Measurements from ENCODE around the gene RRP8.
A peak's percentile ranks its signal among the peaks of the same experiment; 100 is the strongest.

The RRP8 gene

DNA sequence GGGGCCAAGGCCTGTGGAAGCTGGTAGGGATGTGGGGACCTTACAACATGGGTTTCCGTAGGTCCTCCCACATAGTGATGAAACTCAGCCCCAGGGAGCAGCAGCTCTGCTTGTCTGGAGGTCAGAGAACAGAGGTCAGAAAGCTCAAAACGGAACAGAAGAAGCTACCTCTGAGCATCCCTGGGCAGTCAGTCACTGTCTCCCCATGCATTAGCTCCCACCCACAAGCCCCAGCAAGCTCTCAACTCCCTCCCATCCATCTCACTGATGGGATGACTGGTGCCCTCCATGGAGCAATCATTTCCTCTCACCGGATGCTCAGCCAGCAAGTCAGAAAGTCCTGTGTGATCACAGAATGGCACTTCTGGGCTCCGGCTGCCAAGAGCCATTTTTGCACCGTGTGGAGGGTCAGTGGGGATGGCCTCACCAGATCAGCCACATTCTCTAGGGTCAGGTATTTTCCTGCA lies 13.9 kb upstream of the RRP8 start:
- DNase-seq (ENCODE audit: low read depth): peak; percentile 52

DNA sequence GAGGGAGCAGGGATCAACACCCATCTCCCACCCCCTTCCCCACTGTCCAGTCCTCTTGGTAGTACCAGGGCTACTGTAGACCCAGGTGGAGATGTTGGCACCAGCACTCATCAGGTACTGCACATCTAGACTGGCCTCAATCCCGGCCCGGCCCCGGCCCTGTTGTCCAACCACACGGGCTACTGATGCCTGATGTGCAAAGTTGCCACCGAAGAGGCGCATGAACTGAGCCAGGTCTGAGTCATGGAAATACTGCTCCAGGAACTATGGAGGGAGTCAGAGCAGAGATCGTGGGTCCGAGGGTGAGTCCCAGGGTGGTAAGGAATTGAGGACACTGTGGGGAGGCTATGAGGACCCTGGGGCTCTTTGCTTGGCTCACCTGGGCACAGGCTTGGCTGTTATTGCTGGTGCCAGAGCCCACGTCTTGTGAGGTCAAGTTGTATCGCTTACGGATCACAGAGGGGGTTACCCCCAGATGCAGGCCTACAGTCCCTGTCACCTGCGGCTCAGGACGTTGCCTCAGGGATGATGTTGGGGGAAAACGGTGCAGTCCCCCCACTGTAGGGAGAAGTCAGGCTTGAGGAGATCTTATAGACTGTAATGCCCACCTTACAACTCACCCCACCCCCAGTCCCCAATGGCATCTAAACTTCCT lies 13.3 kb upstream of the RRP8 start:
- DNase-seq (ENCODE audit: low read depth): no peak

- DNase-seq (ENCODE audit: low read depth): peak; percentile 52
These were observed 12.6 kb upstream of the RRP8 start for GRCh38 chr11:6615882-6616585.

DNA sequence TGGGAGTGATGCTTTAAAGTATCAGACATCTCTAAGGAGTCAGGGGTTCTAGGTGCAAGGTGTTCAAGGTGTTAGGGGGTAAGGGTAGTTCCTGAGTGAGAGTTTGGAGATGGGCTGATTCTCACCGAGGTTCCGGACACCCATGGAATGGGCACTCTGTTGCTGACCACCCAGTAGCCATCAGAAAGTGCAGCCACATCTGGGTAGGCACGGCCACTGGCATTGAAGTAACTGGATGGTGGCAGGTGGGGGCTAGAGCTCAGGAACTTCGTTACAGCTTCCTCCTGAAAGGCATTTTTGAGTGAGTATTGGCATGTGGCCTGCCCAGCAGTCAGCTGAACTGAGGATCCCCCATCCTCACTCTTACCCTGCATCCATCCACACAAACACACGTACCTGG lies 11.6 kb upstream of the RRP8 start:
- DNase-seq (ENCODE audit: low read depth): no peak

DNA sequence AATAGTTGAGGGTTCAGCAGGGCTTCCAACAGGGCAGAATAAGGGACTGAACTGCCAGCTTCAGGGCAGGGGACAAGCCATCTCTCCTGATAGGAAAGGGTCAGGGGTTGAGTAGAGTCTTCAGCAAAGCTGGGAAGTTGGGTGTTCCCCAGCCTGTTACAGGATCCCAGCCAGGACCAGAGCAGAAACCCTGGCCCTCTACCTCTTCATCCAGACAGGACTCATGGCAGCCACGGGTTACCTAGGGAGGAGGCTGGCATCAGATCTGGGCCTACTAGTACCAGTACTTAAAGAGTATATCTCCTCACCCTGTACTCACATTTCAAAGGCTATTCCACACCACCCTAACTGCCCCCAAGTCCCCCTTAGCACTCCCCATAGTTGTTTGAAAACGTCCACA lies 11.0 kb upstream of the RRP8 start:
- no peak for DNase-seq (ENCODE audit: low read depth)

- no peak for DNase-seq (ENCODE audit: low read depth)
These were observed 10.1 kb upstream of the RRP8 start for GRCh38 chr11:6613496-6613895.

- peak; percentile 97 for DNase-seq (ENCODE audit: low read depth)
These were observed 9.0 kb upstream of the RRP8 start, which contains the start of gene TAF10 for GRCh38 chr11:6612213-6613041. Gene TAF10, minus strand, starts transcription at chr11:6612216. Its CDS starts 27 bp downstream, at chr11:6612189.

- no peak for DNase-seq (ENCODE audit: low read depth)
These were observed 8.5 kb upstream of the RRP8 start for GRCh38 chr11:6611963-6612212.

DNA sequence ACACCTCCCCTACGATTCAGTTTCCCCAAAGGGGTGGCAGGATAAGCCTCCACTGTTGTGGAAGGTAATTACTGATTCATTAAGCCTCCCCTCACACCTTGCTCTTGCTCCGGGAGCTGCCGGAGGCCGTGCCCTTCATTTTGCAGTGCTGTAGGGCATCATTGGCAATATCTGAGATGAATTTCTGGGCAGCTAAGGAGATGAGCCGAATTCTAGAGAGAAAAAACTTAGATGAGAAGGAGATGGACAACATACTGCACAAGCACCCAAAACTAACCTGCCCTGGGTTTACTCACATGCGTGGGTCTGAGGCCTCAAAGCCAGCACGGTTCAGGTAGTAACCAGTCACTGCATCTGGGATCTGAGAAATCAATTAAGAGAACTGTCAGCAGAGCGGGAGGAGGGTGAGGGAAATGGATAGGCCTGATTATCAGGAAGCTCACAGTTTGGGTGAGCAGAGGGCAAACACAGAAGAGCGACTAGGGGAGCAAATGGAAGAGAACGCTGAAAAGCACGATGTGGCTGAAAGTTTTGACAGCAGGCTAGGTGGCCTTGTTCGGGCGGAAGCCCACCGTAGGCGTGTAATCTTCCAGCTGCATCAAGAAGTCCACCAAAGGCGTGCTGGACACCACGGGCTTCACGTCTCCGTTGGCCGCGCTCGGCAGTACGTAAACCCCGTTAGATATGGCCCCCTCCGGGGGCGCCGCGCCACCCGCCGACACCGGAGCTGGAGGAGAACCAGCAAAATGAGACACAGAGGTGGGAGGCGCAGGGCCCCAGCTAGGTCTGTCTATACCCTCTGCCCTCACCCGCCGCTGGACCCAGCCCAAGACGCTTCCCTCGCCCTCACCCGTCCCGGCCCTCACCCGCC lies 7.9 kb upstream of the RRP8 start:
- peak; percentile 41 for DNase-seq (ENCODE audit: low read depth)

GRCh38 chr11:6610591-6610990 lies 7.2 kb upstream of the RRP8 start:
- no peak for DNase-seq (ENCODE audit: low read depth)

DNA sequence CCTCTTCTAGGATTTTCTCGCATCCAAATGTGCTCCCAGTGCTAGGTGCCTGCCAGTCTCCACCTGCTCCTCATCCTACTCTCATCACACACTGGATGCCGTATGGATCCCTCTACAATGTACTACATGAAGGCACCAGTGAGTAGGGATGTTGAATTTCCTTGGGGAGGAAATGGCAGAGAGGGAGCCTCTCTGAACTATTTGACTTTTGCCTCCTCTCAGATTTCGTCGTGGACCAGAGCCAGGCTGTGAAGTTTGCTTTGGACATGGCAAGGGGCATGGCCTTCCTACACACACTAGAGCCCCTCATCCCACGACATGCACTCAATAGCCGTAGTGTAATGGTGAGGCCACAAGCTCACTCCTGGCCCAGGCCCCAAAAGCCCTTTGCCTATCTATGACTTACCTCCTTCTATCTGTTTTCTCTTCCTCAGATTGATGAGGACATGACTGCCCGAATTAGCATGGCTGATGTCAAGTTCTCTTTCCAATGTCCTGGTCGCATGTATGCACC lies 6.1 kb upstream of the RRP8 start:
- DNase-seq (ENCODE audit: low read depth): no peak

GRCh38 chr11:6608726-6609501 lies 5.5 kb upstream of the RRP8 start:
- DNase-seq (ENCODE audit: low read depth): no peak

DNA sequence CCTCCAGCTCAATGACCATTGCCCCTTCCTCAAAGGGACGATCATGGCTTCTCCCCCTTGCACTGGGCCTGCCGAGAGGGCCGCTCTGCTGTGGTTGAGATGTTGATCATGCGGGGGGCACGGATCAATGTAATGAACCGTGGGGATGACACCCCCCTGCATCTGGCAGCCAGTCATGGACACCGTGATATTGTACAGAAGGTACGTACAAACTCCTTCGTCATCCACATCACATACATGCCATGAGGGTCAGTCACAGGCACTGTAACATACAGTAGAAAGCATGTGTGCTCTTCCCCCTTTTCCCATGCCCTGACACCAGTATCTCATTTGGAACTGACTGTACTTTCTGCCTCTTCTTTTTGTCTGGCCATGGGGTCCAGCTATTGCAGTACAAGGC lies 4.6 kb upstream of the RRP8 start:
- no peak for DNase-seq (ENCODE audit: low read depth)

DNA sequence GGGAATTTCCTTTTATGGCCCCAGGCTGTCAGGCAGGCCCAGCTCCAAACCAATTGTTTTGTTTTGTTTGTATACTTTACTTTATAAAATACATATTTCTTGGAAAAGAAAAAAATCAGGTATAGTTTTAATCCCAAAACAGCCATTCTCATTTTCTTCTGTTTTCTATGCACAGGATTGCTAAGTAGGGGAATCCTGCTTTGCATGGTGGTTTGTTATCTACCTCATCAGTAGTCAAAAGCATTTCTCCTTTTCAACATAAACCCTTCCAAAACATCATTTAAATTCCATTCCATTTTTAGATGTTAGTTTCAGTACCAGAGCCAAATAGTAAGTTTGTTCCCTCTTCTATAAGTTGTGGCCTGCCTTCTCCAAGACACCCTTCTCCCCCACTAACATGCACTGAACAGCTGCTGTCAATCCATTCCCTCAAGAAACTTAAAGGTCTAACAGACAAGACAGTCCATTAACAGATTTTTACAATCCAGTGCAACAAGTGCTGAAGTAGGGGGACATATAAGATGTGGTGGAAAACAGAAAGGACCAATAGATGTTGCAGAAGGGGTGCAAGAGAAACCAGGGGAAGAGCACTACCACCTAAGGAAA lies 3.9 kb upstream of the RRP8 start:
- DNase-seq (ENCODE audit: low read depth): no peak

DNA sequence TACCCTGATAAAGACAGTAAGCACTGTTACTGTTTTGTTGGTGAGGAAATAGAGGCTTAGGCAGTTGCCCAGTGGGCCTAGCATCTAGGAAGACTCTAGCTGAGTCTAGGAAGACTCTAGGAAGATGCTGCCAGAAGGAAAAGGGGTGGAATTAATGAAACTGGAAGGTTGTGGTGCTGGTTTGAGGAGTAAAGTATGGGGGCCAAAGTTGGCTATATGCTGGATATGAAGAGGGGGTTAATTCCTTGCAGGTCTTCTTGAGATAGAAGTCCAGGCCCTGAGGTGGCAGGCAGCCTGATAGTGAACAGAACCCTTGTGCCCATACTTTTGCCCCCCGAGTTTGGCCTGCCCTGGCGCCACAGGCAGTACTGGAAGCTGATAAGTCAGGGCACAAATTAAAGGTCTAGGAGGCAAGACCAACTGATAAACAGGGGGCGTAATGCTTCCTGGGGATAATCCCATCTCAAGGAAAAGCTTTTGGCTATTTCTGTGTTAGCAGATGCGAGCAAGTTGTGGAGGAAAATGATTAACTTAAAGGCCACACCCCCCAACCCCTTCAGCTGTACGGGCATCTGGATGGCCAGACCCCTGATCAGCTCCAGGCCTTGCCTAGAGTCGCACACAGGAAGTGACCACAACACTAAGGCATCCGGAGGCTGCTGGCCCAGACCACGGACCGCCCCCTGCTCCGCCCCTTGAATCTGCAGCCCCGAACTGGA lies 3.2 kb upstream of the RRP8 start:
- peak; percentile 96 for DNase-seq (ENCODE audit: low read depth)

- DNase-seq (ENCODE audit: low read depth): no peak
These were observed 1.4 kb upstream of the RRP8 start for GRCh38 chr11:6604790-6605189.

DNA sequence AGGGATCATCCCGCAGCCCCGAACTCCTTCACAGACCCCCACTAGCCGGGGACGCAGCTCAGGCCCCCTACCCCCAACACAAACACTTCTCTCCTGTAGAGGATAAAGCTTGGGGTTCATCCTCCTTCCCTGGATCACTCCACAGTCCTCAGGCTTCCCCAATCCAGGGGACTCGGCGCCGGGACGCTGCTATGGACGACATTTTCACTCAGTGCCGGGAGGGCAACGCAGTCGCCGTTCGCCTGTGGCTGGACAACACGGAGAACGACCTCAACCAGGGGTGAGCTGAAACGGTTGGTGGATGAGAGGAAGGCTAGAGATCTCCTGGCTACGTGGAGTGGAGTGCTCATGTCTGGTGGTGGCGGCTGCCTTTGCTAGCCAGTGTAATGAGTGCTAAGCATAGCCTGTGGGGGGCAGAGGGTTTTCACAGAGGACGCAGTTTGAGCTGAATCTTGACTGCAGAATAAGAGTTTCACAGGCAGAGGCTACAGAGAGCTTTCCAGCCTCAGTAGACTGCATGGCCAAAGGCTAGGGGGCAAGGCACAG lies 738 bp upstream of the RRP8 start:
- DNase-seq (ENCODE audit: low read depth): peak; percentile 76

DNA sequence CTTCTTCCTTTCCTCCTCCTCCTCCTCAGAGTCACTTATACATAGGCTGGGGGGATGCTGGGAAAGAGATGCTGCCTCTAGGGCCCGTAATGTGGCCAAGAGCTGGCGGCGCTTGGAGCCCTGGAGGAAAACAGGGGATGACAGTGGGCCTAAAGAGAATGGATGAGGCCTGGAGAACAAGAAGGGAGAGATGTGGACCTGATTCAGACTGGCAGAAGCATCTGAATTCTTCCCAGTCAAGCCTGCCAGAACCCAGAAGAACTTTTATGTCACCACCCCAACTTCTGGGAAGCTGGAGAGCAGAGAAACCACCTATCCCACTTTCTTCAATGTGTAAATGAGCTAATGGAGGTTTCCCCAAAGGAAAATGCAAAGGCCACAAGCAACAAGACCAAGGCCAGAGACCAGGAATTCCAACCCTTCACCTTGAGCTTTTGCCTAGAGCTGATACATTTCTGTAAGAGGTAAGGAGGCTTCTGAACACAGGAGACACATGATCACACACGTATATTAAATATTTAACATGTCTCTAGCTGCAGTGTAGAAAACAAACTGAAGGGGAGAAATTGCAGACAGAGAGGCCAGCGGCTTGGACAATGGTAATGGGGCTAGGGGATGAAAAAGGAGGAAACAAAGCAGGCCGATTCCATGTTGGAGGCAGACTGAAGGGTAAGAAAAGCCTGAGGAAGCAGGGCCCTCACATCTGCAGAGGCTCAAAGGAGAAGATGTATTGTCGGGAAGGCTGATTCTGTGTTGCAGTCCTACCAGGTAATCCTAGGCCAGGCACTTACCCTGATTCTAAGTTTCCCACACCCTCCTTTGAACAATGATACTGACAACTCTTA lies 1.1 kb downstream of the RRP8 start:
- no peak for DNase-seq (ENCODE audit: low read depth)

DNA sequence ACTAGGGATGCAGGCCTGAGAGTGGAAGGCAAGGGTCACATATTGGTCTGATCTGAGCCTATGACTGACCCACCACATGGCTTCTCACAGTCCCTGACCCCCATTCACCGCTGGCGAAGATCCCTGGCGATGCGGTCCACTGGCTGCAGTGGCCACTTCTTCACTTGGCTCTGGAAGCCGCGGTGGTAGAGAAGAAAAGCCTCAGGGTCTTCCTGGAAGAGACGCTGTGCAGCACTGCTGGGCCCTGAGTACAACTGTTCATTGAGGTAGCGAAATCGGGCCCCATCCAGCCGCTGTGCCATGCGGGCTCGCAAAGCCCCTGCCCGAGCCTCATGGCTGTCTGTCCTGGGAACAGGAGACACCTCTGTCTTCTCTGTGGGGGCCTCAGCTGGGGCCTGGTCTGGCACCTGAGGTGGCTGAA lies 2.4 kb downstream of the RRP8 start:
- DNase-seq (ENCODE audit: low read depth): no peak

Data from iris pigment epithelial cell (primary cell).